Putamen (tissue), 1 donor: ENCODE data around the gene DPAGT1.

ENCODE experiments used
- DNase-seq: peaks from one replicate; pipeline ENCODE4 v3.0.0-alpha.2; 2016; ENCODE audit warnings: low spot score

DPAGT1 gene

DNA sequence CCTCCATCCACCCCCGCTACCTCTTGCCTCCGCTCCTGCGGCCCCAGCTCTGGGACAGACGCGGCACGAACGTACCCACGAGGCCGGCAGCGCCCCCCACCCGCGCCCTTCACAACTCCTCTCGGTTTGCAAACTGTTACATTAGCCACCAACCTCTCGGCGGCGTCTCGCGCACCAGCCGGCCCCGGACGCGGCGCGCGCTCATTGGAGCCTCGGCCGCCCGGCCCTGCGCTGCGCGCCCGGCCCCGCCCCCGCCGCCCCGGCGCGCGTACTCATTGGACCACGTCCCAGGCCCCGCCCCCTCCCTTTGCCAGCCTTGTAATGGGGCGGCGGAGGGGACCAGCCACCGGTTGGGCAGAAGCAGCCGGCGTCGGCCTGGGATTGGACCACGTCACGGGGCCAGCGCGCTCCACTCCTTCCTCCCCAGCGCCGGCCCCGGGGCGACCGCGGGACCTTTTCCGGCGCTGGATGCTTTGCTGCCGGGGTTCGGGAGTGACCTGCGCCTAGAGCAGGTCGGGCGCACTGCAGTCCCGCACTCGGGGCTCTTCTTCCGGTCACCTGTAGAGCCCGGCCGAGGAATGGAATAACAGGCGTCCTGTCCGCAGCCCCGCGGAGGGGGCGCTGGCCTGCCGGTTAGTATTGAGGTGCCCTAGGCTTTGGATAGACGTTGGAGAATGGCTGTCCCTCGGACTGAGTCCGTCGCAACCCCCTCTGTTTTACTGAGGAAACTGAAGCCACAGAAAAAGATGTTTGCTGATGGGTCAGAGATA lies 44.5 kb downstream of the DPAGT1 start, which contains the start of gene HYOU1:
TSS of gene HYOU1 (minus strand) at position 206 of the 770 bp plus-strand sequence. CDS start 1,045 bp downstream, outside the sequence.
- DNase-seq, result peak; percentile 95

DNA sequence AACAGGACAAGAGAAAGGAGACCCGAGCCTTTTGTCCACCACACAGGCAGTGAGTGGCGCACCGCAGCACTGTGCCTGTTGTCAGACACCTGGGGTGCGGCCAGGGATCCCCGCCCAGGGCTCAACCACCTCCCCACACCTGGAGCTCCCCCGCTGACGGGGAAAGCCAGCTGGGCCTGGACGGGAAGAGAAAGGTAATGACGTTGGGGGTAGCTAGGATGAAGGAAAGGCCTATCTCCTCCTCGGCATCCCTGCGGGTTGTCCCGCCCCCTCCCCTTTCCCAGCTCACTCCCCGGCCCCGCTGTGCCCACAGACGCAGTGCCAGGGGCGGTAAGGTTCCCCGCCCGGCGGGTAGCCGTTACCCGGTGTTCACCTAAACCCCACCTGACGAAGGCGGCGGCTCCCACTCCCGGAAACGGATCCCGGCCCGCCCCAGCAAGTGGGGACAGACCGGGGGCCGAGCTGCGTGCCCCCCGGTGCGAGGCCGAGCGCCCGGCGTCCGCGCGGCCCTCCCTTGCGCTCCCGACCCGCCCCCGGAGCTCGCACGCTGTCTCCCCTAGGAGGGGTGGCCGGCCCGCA lies 45.1 kb downstream of the DPAGT1 start:
- no peak for DNase-seq

DNA sequence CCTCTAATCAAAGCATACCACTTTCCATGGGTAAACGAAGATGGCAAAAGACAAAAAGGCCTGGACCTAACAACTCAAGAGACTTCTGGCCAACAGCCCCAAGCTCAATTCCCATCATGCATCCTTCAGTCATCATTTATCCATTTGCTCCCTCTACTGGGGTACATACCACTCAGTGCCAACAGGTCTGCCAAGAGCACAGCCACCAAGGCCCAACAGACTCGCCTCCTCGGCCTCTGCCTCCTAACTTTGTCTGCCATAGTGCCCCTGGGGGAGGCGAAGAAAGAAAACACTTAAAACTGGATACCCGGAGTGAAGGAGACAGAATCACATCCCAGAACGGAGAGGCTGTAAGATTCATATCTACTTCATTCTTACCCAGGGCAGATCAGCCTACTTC lies 45.8 kb downstream of the DPAGT1 start:
- no peak for DNase-seq

DNA sequence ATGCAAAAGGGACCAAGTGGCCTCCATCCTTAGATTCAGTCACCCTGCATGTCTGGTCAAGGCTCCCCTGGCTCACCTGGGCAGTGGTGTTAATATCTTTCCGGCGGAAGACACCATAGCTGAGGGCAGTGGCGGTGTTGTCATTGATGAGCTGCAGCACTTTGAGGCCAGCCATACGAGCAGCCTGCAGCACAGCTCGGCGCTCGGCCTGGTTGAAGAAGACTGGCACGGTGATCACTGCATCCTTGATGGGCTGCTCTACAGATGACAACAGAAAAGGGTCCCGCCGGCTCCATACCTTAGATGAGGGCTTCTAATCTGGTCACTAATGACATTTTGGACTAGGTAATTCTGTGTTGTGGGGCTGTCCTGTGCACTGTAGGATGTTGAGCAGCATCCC lies 47.2 kb downstream of the DPAGT1 start:
- no peak for DNase-seq

DNA sequence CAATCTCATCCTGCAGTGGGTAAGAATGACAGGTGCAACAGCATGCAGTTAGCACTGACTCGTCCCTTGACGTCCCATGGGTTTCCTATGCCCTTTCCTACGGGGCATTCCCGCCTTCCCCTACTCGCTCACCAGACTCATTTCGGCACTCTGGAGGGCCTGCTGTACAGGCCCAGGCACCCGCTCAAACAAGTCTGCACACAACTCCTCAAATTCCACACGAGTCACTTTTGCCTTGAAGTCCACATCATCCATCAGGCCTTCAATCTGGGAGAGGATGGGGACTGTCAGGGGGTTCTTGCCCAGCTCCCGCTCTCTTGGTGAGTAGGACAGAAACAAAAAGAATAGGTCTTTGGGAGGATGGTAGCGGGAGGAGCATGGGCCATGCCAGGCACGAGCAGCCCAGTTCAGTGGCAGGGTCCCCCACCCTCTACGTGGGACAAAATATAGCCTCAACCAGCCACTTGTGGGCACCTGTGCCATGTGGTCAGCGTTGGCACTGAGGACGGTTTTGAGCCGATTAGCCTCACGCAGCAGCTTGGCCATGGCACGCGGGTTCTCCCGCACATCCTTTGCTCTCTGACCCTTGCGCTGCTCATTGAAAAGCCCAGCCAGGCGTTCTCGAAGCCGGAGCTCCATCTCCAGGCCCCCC lies 49.4 kb downstream of the DPAGT1 start:
- no peak for DNase-seq

DNA sequence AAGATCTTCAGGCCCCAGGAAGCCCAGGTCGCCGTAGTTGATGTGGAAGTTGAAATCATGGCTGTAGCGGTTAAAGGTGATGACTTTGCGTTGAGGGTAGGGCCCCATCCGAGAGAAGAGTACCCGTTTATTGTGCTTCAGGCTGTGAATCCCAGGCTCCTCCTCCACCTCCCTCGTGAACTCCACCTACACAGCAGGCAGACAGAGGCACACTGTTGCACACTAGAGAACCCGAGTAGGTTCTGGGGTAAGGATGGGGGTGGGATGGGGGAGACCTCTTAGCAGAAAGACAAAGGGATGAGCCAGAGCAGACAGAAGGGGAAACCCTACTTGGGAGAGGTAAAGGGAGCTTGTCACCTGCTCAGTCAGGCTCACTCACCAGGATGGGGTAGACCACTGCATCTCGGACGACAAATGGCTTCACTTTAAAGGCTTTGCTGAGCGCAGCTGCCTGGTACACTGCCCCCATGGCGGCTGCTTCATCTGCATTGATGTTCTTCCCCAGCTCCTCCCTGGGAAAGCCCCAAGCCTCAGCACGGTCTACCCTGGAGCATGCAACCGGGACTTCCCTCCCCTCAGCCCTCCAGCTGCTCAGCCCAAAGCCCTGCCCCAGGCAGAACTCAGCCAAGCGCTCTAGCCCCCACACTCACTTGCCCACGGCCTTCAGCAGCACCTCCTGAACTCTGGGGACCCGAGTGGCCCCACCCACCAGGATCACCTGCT lies 50.1 kb downstream of the DPAGT1 start:
- no peak for DNase-seq

DNA sequence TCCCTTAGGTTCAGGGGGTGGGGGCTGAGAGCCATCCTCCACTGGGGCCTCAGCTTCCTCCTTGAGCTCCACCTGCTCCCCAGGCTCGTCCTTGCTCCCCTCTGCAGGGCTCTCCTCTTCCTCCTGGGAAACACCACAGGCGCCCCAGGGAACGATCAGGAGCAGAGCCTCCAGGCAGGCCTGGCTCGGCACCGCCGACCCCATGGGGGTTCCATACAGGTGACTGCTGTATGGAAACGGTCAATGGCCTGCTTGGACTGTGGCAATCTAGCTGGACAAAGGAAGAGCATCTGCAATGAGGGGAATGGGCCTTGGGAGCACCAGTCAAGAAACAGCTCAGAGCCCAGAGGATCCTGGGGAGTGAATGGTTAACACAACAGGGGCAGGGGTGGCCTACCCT lies 52.6 kb downstream of the DPAGT1 start:
- DNase-seq, result no peak

DNA sequence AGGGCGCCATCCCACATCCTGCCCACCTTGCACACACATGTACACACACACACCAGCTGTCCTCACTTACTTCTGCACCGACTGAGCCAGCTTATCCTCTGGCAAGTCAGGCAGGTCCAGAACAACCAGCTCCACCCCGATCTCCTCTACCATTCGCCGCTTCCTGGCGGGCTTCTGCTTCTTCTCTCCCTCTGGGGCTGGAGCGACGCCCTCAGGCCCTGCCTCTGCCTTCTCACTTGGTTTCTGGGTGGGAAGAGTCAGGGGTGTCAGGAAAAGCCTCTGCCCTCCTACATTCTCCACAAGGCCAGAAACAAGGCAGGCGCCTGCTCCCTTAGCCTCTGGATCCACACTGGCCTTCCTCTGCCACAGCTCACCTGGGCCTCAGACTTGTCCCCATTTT lies 53.0 kb downstream of the DPAGT1 start:
- DNase-seq, result no peak

DNA sequence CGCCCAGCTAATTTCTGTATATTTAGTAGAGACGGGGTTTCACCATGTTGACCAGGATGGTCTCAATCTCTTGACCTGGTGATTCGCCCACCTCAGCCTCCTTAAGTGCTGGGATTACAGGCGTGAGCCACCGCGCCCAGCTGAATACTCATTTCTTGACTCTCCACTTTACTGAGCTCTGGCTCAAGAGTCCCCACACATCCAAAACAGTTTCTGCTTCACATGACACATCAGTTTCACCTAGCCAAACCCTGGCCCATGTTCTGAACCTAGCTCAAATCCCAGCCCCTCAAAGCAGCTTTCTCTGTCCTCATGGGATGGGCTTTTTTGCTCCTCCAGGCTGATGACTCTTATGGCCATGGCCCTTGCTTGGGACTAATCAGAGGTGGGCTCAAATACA lies 54.4 kb downstream of the DPAGT1 start:
- DNase-seq, result no peak
